Measurements from ENCODE around the gene POLR2H.

Gene POLR2H

GRCh38 chr3:184317201-184317600, 44.3 kb upstream of the POLR2H start:
- Histone ChIP-seq H3K36me3 (ENCODE audit: control insufficient read depth, low read length) (peaks cover 73% of the 10 kb centered on the region), H3K4me2 (ENCODE audit: low read length) (peak overlapping the region; percentile 77), H3K4me3 (ENCODE audit: low read length) (peak overlapping the region; percentile 79; the same call in 1 of the 2 replicates)

GRCh38 chr3:184320104-184320445, 41.4 kb upstream of the POLR2H start:
- Histone ChIP-seq H3K4me2 (ENCODE audit: low read length) (no peak overlapping the region), H3K9me3 (ENCODE audit: control insufficient read depth, insufficient read depth, low read length) (no peaks in the 10 kb centered on the region), H3K4me1 (ENCODE audit: control insufficient read depth, low read length) (peaks cover 23% of the 10 kb centered on the region), H3K9me2 (replicated peaks; ENCODE audit: control insufficient read depth, low read length) (no peaks in the 10 kb centered on the region), H3K36me3 (ENCODE audit: control insufficient read depth, low read length) (peaks cover 99% of the 10 kb centered on the region), H3K4me3 (ENCODE audit: low read length) (no peak overlapping the region), H3K27ac (ENCODE audit: low read depth, low read length) (no peak overlapping the region), H3F3A (ENCODE audit: control insufficient read depth, insufficient read depth) (no peaks in the 10 kb centered on the region; the same call in 1 of the 2 replicates), H3K79me2 (ENCODE audit: control insufficient read depth, low read length) (peaks cover 83% of the 10 kb centered on the region), H3K27me3 (ENCODE audit: control insufficient read depth, low read length) (no peaks in the 10 kb centered on the region), H4K20me1 (ENCODE audit: control insufficient read depth, insufficient read depth, low read depth, low read length) (peaks cover 50% of the 10 kb centered on the region)
- no peak for TF ChIP-seq EZH2phosphoT487 (IDR thresholded peaks at IDR 0.05; ENCODE audit: borderline replicate concordance, low read length)
- TF ChIP-seq CTCF (IDR thresholded peaks at IDR 0.05; ENCODE audit: low read depth, low read length, poor library complexity, severe bottlenecking): no peak

More at GRCh38 chr3:184317201-184317600, 44.3 kb upstream of the POLR2H start:
- no peaks in the 10 kb centered on the region for H3K27me3 ChIP-seq (ENCODE audit: control insufficient read depth, low read length)
- H4K20me1 ChIP-seq (ENCODE audit: control insufficient read depth, insufficient read depth, low read depth, low read length): peaks cover 47% of the 10 kb centered on the region
- TF ChIP-seq CTCF (IDR thresholded peaks at IDR 0.05; ENCODE audit: low read depth, low read length, poor library complexity, severe bottlenecking) (no peak), EZH2phosphoT487 (IDR thresholded peaks at IDR 0.05; ENCODE audit: borderline replicate concordance, low read length) (no peak)
- H3K79me2 ChIP-seq (ENCODE audit: control insufficient read depth, low read length): peaks cover 73% of the 10 kb centered on the region
- H3K9me3 ChIP-seq (ENCODE audit: control insufficient read depth, insufficient read depth, low read length): no peaks in the 10 kb centered on the region
- H3K27ac ChIP-seq (ENCODE audit: low read depth, low read length): no peak overlapping the region
- peaks cover 30% of the 10 kb centered on the region for H3K4me1 ChIP-seq (ENCODE audit: control insufficient read depth, low read length)
- no peaks in the 10 kb centered on the region; the same call in 1 of the 2 replicates for H3F3A ChIP-seq (ENCODE audit: control insufficient read depth, insufficient read depth)
- H3K9me2 ChIP-seq (replicated peaks; ENCODE audit: control insufficient read depth, low read length): no peaks in the 10 kb centered on the region

- Histone ChIP-seq H3K79me2 (ENCODE audit: control insufficient read depth, low read length) (peaks cover 77% of the 10 kb centered on the region), H3K4me3 (ENCODE audit: low read length) (no peak overlapping the region), H3K27ac (ENCODE audit: low read depth, low read length) (no peak overlapping the region), H3F3A (ENCODE audit: control insufficient read depth, insufficient read depth) (no peaks in the 10 kb centered on the region; the same call in 1 of the 2 replicates), H3K9me3 (ENCODE audit: control insufficient read depth, insufficient read depth, low read length) (no peaks in the 10 kb centered on the region), H3K9me2 (replicated peaks; ENCODE audit: control insufficient read depth, low read length) (no peaks in the 10 kb centered on the region), H3K4me2 (ENCODE audit: low read length) (no peak overlapping the region), H3K4me1 (ENCODE audit: control insufficient read depth, low read length) (peaks cover 15% of the 10 kb centered on the region), H3K36me3 (ENCODE audit: control insufficient read depth, low read length) (peaks cover 99% of the 10 kb centered on the region), H4K20me1 (ENCODE audit: control insufficient read depth, insufficient read depth, low read depth, low read length) (peaks cover 43% of the 10 kb centered on the region), H3K27me3 (ENCODE audit: control insufficient read depth, low read length) (no peaks in the 10 kb centered on the region)
- no peak for TF ChIP-seq CTCF (IDR thresholded peaks at IDR 0.05; ENCODE audit: low read depth, low read length, poor library complexity, severe bottlenecking)
- no peak for TF ChIP-seq EZH2phosphoT487 (IDR thresholded peaks at IDR 0.05; ENCODE audit: borderline replicate concordance, low read length)
Observed at GRCh38 chr3:184321666-184322065, 39.8 kb upstream of the POLR2H start.

All from DOHH2 (cell line).